ENCODE results near the gene RASA4B.
"Not testable (repeated sequence)": the region's sequence is repeated elsewhere in the genome, so short reads cannot be mapped to it uniquely, and the experiment has no call there.

RASA4B gene

GRCh38 chr7:102517550-102518147 lies at the start of gene RASA4B:
Gene RASA4B (minus strand): TSS chr7:102517777. CDS start chr7:102517710, 67 bp downstream.
- DNase-seq: not testable (repeated sequence)

GRCh38 chr7:102550808-102551422 lies 33.3 kb upstream of the RASA4B start, which contains the start of gene SPDYE2:
Gene SPDYE2 (plus strand): TSS chr7:102551226. CDS start chr7:102553256, 2,030 bp downstream.
- DNase-seq: not testable (repeated sequence)

- not testable (repeated sequence) for DNase-seq
These were observed 28.8 kb upstream of the RASA4B start for GRCh38 chr7:102546353-102546752.

GRCh38 chr7:102545288-102545687 lies 27.7 kb upstream of the RASA4B start:
- not testable (repeated sequence) for DNase-seq

GRCh38 chr7:102544372-102544771 lies 26.8 kb upstream of the RASA4B start:
- not testable (repeated sequence) for DNase-seq

GRCh38 chr7:102543596-102543995 lies 26.0 kb upstream of the RASA4B start, which contains the start of gene UPK3BL2:
Gene UPK3BL2 (minus strand): TSS chr7:102543696. CDS start chr7:102543636, 60 bp downstream.
- DNase-seq: not testable (repeated sequence)

- DNase-seq: not testable (repeated sequence)
These were observed 25.2 kb upstream of the RASA4B start for GRCh38 chr7:102542771-102543170.

- not testable (repeated sequence) for DNase-seq
These were observed 24.5 kb upstream of the RASA4B start for GRCh38 chr7:102542083-102542482.

GRCh38 chr7:102540604-102541003 lies 23.0 kb upstream of the RASA4B start:
- not testable (repeated sequence) for DNase-seq

GRCh38 chr7:102535062-102535615 lies 17.6 kb upstream of the RASA4B start:
- not testable (repeated sequence) for DNase-seq

GRCh38 chr7:102532127-102532526 lies 14.6 kb upstream of the RASA4B start:
- not testable (repeated sequence) for DNase-seq

GRCh38 chr7:102531583-102531982 lies 14.0 kb upstream of the RASA4B start:
- DNase-seq: not testable (repeated sequence)

GRCh38 chr7:102527822-102528793 lies 10.5 kb upstream of the RASA4B start:
- not testable (repeated sequence) for DNase-seq

- DNase-seq: not testable (repeated sequence)
These were observed 9.6 kb upstream of the RASA4B start for GRCh38 chr7:102527182-102527581.

GRCh38 chr7:102524803-102525202 lies 7.2 kb upstream of the RASA4B start:
- DNase-seq: not testable (repeated sequence)

- DNase-seq: not testable (repeated sequence)
These were observed 3.2 kb upstream of the RASA4B start for GRCh38 chr7:102520797-102521196.

GRCh38 chr7:102516951-102517350 lies 626 bp downstream of the RASA4B start:
- not testable (repeated sequence) for DNase-seq

- not testable (repeated sequence) for DNase-seq
These were observed 1.7 kb downstream of the RASA4B start for GRCh38 chr7:102515889-102516288.

GRCh38 chr7:102514881-102515721 lies 2.5 kb downstream of the RASA4B start:
- not testable (repeated sequence) for DNase-seq

GRCh38 chr7:102512642-102513221 lies 4.8 kb downstream of the RASA4B start:
- DNase-seq: not testable (repeated sequence)

- DNase-seq: not testable (repeated sequence)
These were observed 5.6 kb downstream of the RASA4B start for GRCh38 chr7:102511860-102512522.
